GM12801 (cell line): Measurements from ENCODE around the gene NUFIP2.

Source experiments
- TF ChIP-seq, protein P1 (sequence below): IDR thresholded peaks from one replicate; pipeline ENCODE4 v1.5.1; 2011; ENCODE audit warnings: control low read depth; ENCODE audit not compliant: insufficient read length; ENCODE audit errors: extremely low read depth

The NUFIP2 gene

DNA sequence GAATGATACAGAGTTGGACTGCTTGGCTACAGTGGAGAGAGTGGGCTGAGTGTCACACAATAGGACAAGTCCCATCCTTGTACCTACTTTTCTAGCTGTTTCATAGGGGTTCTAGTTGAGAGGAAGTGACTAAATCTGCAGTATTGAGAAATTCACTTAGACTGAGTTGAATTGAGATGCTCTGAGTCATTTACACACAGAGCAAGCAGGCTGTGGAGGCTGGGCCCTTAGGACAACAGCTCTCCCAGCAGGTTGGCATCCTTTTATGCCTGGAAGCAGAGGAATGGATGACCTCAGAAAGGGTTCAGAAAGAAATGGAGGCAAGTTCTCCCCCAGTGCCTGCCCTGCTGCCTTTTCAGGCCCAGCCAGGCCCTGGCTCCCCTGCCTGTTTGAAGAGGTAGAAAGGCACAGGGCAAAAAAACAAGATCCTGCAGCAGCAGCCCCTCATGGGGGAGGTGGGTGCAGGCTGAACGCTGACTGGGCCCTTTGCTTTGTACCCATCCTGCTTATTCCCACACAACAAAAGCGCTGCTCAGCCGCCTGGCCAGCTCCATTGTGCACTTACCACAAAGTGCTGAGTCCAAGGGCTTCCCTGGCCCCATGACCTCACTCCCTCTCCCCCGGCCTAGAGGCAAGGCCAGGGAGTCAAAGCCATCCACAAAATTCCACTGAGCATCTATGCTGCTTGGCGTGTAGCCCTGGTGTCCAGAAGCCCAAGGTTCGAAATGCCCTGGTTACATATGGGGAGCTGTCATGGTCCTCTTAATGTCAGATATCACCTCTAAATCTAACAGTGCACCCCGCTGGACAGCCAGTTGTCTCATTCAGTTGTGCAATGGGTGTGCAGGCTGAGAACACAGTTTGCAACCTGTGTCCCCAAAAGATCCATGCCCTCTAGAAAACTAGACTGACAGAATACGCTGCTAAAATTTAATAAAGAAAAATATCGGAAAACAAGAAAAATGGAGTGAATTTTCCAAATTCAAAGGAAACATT is 52.7 kb downstream of the NUFIP2 start:
- TF ChIP-seq, protein P1, sequence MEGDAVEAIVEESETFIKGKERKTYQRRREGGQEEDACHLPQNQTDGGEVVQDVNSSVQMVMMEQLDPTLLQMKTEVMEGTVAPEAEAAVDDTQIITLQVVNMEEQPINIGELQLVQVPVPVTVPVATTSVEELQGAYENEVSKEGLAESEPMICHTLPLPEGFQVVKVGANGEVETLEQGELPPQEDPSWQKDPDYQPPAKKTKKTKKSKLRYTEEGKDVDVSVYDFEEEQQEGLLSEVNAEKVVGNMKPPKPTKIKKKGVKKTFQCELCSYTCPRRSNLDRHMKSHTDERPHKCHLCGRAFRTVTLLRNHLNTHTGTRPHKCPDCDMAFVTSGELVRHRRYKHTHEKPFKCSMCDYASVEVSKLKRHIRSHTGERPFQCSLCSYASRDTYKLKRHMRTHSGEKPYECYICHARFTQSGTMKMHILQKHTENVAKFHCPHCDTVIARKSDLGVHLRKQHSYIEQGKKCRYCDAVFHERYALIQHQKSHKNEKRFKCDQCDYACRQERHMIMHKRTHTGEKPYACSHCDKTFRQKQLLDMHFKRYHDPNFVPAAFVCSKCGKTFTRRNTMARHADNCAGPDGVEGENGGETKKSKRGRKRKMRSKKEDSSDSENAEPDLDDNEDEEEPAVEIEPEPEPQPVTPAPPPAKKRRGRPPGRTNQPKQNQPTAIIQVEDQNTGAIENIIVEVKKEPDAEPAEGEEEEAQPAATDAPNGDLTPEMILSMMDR = no peak

DNA sequence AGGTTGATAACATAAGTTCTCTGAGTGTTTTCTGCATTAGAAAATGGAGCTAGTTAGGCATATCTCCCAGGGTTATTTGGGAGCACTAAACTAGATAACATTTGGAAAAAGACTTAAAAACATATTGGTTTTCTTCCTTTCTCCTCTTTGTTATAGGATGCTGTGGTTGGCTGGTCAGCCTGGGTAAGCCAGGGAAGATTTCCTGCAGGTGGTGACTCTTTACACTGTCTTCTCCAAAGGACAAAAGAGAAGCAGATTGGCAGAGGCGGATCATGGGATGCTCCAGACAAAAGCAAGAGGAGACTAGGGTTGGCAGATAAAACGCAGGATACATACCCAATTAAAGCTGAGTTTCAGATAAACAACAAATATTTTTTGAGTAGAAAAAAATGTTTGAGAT is 53.5 kb downstream of the NUFIP2 start:
- TF ChIP-seq, protein P1 = no peak

DNA sequence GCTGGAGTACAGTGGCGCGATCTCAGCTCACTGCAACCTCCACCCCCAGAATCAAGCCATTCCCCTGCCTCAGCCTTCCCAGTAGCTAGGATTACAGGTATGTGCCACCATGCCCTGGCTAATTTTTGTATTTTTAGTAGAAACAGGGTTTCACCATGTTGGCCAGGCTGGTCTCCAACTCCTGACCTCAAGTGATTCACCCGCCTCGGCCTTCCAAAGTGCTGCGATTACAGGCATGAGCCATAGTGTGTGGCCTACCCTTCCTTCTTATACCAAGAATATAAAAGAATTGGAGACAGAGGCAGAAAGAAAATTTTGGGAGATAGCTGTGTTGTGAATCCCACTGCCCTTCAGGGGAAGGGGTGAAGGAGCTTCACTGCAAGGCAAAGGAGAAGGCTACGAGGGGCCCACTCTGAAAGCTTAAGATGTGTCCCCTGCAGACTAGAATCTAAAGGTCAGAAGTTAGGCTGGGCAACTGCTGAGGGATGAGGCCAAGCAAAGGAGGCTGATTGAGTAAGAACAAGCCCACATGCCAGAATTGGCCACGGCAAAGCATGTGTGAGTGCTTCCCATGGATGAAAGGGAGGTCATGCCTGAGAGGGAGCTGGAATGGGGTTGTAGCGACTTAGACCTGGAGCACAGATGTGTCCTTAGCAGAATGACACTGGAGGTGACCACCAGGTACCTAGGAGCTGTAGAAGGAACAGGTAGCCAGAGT is 55.7 kb downstream of the NUFIP2 start:
- TF ChIP-seq, protein P1 = no peak

DNA sequence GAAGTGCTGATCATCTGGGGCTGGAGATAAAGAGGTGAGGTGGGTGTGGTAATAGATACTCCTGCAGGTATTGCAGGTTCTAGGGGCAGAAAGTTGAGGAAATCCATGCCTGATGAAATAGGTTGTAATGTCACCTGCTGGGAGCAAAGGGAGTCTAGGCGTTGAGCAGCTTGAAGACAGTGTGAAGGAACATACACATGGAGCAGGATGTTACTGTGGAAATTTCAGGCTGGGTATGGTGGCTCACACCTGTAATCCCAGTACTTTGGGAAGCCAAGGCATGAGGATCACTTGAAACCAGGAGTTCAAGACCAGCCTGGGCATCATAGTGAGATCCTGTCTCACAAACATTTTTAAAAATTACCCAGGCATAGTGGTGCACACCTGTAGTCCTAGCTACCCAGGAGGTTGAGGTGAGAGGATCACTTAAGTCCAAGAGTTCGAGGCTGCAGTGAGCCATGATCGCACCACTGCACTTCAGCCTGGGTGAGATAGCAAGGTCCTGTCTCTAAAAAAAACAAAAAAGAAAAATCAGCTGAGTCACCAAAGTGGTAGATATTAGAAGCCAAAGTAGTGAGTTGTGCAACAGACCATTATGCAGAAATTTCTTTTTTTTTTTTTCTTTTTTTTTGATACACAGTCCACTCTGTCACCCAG is 56.3 kb downstream of the NUFIP2 start:
- TF ChIP-seq, protein P1 = no peak

DNA sequence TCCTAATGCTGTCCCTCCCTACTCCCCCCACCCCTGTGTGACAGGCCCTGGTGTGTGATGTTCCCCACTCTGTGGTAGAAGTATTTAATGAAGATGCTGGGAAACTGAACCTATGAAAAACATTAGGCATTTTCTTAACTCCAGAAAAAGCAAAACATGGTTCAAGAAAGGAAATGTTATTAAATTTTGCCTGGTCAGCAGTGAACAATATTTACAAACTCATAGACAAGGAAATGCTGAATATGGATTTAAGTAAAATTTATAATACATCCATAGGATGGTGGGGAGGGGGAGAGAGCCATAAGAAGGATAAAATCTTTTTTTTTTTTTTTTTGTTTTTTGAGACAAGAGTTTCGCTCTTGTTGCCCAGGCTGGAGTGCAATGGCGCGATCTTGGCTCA is 58.0 kb downstream of the NUFIP2 start:
- TF ChIP-seq, protein P1 = no peak

DNA sequence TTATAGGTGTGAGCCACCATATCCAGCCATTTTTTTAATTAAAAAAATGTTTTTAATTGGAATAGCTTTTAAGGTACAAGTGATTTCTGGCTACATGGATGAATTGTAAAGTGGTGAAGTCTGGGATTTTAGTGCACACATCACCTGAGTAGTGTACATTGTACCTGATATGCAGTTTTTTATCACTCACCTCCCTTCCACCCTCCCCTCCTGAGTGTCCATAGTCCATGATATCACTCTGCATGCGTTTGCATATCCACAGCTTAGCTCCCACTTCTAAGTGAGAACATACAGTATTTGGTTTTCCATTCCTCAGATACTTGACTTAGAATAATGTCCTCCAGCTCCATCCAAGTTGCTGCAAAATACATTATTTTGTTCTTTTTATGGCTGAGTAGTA is 60.6 kb downstream of the NUFIP2 start:
- TF ChIP-seq, protein P1 = no peak

DNA sequence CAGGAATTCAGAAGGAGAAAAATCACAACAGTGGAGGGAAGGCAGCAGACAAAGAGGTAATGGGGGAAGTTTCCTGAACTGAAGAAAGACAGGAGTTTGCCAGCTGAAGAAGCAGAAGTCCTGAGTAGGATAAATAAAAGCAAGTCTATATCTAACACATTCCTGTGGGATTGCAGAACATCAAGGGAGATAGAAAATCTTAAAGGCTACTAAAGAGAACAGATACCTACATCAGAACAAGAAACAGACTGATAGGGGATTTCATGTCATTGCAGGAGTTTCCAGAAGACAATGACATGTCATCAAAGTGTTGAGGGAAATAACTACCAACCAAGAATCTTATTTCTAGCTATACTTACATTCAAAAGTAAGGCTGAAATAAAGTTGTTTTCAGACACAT is 68.6 kb downstream of the NUFIP2 start:
- TF ChIP-seq, protein P1 = no peak
